Kasumi-1 (cell line): ENCODE data around the gene IGF2R.
"Not testable (repeated sequence)": the region's sequence is repeated elsewhere in the genome, so short reads cannot be mapped to it uniquely, and the experiment has no call there.

Experiments
- DNase-seq, 2 experiments: peaks; one replicate each; lab custom pipeline; 2025; lab: John Stamatoyannopoulos, UW

IGF2R gene

DNA sequence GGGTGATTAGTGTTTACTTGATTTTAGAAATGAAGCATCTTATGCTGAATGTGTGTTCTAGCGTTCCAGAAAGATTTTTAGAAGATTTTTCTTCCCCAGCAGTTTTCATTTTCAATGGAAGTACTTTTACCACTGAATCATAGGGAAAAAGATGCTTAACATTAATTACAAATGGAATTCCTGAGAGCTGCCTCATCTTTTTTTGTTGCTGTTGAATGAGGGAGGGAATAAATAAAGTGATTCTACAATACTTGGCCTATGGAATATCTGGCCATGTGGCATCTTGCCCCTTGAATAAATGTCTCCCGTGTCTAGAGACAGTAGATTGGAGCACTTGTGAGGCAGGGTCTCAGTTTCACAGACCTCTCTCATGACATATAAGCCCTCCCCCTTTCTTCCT lies 108.6 kb downstream of the IGF2R start:
- DNase-seq, result no peak

GRCh38 chr6:160078883-160079685 lies 110.2 kb downstream of the IGF2R start:
- DNase-seq, result no peak

DNA sequence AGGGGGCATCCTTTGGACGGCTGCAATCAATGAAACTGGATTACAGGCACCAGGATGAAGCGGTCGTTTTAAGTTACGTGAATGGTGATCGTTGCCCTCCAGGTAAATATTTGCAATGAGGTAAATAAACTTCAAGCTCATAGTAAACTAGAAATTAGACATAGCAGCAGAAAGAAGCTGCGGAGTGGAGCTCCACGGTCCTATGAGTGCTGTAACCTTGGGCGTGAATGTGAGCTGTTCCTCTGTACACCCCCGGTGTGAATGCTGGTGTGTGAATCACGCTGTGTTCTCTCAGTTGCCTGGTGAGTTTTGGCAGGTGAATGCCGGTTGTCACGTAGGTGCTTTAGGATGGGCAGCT lies 110.8 kb downstream of the IGF2R start:
- no peak for DNase-seq

DNA sequence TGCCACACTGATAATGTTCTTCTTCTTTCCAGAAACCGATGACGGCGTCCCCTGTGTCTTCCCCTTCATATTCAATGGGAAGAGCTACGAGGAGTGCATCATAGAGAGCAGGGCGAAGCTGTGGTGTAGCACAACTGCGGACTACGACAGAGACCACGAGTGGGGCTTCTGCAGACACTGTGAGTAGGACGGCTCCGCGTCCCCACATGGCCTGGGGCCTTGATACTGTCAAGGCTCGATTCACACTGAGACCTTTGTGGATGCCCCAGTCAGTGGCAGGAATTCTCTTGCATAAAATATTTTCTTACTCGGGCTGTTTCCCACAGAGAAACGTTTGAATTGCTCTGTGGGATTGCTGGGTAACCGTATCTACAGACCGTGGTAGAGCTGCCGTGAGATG lies 111.2 kb downstream of the IGF2R start:
- no peak for DNase-seq

DNA sequence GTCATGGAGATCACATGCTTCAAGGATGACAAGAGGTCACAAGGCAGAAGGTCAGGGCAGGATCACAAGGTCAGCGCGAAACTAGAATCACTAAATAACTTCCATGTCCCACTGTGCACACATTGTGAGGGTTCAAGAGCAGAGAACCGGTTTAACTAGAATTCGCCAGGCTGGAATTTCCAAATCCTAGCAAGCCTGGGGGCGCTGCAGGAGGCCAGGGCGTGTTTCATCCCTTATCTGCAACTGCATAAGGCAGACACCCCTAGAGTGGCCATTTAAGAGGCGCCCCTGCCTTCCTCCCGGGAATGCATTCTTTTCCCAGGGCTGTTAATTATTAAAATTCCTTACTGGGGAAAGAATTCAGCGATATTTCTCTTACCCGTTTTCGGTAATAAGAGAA lies 112.5 kb downstream of the IGF2R start:
- no peak for DNase-seq

DNA sequence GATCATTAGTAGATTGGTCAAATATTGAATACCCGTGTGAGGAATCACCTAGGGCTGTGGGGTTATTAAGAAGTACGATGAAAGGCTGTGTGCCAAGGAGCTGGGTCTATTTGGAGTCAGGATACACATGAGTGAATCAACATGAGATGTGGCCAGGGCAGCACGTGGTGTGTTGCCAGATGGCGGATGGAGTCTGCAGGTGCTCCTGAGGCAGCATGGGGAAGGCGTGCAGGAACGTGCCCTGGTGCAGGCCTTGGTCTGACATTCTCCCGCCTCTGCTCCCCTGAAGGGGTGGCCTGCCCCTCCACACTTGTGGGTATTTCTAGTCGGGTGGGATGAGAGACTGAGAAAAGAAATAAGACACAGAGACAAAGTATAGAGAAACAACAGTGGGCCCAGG lies 113.7 kb downstream of the IGF2R start:
- no peak for DNase-seq

GRCh38 chr6:160084198-160084776 lies 115.4 kb downstream of the IGF2R start:
- no peak for DNase-seq

DNA sequence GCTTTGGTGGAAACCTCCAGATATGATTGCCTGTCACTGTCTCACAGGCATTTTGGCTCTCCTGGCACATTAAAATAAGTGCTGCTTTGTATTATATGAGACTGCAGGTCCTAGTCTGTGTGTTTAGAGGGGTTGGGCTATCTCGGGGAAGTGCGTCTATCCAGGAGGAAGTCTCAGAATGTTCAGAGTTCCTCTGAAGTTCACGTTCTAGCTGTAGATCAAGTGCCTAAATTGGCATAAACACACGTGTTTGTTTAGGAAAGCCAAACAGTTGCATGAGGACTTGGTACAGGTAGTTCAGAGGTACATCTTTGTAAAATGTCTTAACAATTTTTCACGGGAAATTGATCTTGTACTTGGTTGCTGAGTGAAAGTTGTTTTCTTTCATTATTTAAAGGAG lies 116.3 kb downstream of the IGF2R start:
- no peak for DNase-seq

DNA sequence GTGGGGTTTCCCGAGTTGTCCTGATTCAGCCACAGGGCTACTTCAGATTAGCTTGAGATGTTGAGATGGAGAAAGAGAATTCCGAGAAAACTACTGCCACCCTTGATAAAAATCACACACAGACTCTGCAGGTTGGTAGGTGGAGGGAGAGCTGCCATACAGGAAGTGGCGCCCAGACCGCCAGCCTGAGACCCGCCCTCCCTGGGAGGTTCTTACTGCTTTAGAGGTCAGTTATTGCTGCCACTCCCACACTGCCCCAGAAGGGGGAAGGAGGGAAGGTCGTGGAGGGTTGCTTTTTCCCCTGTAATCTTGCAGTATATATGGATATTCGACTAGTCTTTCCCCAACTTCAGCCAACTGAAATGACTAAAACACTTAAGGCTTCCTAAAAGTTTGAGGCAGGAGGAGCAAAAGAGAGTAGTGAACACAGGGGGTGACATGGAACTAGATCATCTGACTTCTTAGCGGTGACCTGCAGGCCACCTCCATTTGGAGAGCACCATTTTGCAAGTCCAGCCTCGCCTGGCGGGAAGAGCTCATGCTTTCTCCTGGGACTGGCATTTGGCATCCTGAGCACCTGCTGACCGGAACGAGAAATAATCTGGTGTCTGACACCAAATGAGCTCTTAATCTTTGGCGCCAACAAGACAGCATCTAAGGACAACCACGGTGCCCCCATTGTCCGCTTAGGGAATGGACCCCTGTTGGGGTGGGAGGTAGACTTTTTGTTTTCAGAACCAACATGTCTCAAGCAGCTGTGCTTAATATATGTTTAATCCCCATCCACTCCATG lies 117.0 kb downstream of the IGF2R start:
- DNase-seq, result no peak

- no peak for DNase-seq
These were observed 117.9 kb downstream of the IGF2R start for GRCh38 chr6:160086754-160087153.

DNA sequence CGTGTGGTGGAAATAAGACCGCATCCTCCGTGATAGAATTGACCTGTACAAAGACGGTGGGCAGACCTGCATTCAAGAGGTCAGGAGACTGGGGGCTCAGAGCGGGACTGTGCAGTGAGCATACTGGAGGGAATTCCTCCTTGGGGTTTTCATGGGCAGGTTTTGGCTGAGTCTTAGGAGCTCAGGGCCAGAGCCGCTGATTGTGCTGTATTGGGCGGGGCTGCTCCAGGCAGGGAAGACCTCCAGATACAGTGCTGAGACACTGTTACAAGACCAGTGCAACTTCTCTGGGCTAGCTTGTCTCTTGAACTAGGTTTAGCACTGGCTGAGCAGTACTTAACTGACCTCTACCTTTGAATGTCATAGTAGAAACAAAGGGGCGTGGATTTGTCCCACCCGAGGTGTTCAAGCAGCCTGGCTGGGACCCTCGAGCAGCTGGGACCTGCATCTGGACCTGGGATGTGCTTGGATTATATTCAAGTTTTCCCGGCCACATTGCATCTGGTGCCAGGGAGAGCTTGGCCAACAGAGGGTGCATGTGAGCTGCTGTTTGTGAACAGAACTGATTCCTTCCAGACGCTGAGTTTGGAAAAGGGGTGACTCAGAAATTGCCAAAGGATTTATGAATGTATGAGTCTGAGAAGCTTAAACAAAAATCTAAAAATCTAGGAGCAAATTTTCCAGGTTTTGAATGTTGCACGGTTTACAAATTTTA lies 119.3 kb downstream of the IGF2R start:
- DNase-seq, result peak; percentile 20 to 27

DNA sequence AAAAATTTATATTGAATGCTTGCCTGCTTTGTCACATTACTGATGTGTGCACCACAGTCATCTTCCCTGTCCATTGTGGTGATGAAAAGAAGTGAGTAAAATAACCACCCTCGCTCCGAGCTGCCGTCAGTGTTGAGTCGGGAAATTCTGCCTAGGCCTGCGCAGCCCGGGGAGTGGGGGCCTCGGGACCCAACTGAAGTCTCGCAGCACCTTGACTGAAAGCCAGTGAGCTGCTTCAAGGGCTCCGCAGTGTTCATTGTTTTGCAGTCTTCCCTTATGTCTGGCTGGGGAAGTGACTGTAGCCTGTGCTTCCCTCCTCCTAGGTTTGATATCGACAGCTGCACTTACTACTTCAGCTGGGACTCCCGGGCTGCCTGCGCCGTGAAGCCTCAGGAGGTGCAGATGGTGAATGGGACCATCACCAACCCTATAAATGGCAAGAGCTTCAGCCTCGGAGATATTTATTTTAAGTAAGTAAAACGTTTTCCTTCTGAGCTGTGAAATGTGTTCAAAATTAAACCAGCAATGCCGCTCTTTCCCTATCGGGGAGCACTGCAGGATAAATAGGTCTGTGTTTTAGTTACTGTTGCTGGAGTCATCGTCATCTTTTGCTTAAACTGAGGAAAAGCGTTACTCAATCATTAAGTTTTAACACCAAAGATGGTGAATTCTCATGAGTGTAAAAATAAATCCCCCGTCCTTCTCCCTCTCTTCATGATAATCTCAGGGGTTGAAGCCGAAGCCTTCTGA lies 120.1 kb downstream of the IGF2R start:
- DNase-seq, result no peak

DNA sequence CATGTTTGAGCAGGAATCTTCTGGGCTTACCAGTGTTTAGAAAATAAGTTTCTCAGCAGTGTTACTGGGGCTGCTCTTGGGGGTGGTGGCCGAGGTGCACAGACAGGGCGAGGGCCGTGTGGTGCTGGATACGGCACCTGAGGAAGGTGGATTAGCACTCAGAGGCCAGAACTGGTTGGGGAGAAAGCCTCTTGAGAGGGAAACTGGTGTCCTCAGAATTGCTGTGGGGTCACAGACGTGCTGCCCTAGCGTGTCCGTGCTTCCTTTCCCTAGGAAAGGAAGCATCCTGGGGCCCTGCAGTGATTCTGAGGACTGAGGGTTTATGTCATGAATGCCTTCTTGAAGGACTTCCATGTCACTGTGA lies 120.6 kb downstream of the IGF2R start:
- no peak for DNase-seq

DNA sequence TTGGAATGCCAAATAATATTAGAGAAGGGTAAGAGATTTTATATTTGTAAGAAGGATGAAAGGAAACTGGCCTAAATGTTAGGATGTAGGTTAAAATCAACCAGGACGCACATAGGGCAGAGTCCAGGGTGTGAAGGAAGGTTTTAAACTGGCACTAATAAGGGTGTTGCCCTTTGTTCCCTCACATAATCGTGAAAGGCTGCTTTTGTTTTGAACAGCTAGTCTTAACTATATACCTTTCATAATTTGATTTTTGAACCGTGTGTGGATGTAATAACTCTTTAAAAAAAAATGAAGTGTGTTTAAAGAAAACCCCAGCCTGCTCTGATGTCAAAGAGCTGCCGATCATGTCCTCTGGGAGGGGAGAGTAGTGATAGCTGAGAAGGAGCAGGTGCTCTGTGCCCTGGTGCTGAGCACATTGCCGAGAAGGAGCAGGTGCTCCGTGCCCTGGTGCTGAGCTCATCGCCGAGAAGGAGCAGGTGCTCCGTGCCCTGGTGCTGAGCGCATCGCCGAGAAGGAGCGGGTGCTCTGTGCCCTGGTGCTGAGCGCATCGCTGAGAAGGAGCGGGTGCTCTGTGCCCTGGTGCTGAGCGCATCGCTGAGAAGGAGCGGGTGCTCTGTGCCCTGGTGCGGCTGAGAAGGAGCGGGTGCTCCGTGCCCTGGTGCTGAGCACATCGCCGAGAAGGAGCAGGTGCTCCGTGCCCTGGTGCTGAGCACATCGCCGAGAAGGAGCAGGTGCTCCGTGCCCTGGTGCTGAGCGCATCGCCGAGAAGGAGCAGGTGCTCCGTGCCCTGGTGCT lies 121.8 kb downstream of the IGF2R start:
- DNase-seq, result not testable (repeated sequence)

- not testable (repeated sequence) for DNase-seq
These were observed 123.3 kb downstream of the IGF2R start for GRCh38 chr6:160092176-160092575.

- no peak for DNase-seq
These were observed 123.7 kb downstream of the IGF2R start for GRCh38 chr6:160092602-160093001.

GRCh38 chr6:160093061-160093460 lies 124.2 kb downstream of the IGF2R start:
- no peak for DNase-seq

DNA sequence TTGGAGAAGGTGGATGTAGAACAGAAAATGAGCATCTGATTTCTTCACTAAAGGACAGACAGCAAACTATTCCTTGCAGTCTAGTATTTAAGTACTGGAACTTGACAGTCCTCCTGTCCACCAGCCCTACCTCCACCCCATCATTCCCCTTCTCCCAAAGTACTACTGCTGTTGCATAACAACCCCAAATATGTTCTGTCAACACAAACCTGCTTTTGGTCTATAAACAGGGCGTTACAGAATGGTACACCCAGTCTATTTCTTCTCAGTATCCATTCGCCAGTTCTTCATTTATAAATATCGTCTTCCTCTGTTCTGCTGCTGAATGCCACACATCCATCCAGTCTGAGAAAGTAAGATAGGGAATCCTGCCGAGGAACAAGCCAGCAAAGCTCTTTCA lies 125.1 kb downstream of the IGF2R start:
- DNase-seq, result no peak

DNA sequence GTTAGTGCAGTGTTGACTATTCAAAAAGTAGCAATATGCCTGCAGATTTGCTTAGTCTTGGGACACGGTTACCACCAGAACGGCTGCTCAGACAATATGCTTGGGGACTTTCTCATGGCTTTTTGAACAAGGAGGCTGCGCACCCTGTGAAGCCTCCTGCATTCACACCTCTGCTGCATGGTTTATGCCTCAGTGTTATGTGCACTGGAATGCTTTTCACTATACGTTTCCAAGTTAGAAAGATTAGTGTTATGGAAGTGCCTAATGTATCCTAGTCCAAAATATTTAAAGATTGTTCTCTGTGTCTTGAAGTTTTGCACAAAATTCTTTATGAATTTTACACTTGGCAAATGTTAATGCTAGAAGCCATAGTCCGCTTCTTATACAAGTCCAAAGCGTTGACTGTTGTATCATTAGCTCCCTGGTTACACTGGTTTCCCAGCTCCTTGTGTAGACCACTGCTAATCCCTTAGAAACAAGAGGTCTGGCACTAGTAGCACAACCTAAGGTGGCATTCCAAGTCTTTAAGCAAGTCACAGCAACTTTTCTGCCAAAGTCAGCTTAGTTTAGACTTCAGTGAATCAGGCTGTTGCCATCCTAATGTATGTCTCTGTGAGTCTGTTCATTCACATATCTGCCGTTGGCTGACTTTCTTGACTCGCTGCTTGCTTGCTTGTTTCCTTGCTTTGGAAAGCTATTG lies 126.4 kb downstream of the IGF2R start:
- no peak for DNase-seq
